PC-9 (cell line): ENCODE measurements around the gene SLC6A3. TPM values are rescaled to one million over a fixed set of nuclear protein-coding genes. Genes with fewer than 3 reads are reported as not detected.
"Not testable (repeated sequence)": the region's sequence is repeated elsewhere in the genome, so short reads cannot be mapped to it uniquely, and the experiment has no call there.

Experiments used
- BruUV-seq: library from RNA; stranded (reverse); fragments of 400-500 nt; replicated peaks from 2 replicates; lab custom pipeline; 2021; lab: Mats Ljungman, UMichigan
- CTCF ChIA-PET: fragments of 300-600 bp; sonication (Branson Sonifier 250); formaldehyde crosslinking; loops from one replicate; lab custom pipeline; 2022; ENCODE audit warnings: antibody characterized with exemption; lab: Charles Lee
- POLR2A ChIA-PET: fragments of 300-600 bp; sonication (Branson Sonifier 250); formaldehyde crosslinking; loops from one replicate; lab custom pipeline; 2022; ENCODE audit warnings: antibody characterized with exemption; ENCODE audit not compliant: unreplicated experiment; lab: Charles Lee
- DNase-seq, 2 experiments: peaks; one replicate each; pipeline versions ENCODE4 v3.0.0 to v3.0.0-alpha.2; 2015 to 2022; ENCODE audit warnings: mixed read lengths in 1 of 2
- H2AFZ ChIP-seq: fragments of 200-600 bp; sonication (generic); 2 replicates; pipeline ENCODE4 v1.8.1; 2017; ENCODE audit warnings: antibody characterized with exemption
- H3F3A ChIP-seq: fragments of 200-600 bp; sonication (generic); 2 replicates; pipeline ENCODE4 v1.8.1; 2017; ENCODE audit warnings: antibody characterized with exemption, mild to moderate bottlenecking, low read depth; ENCODE audit not compliant: insufficient read depth
- H3K27ac ChIP-seq: fragments of 200-600 bp; sonication (generic); 2 replicates; pipeline ENCODE4 v1.6.1; 2016; ENCODE audit warnings: mixed run types
- H3K27me3 ChIP-seq: fragments of 200-600 bp; sonication (generic); 2 replicates; pipeline ENCODE4 v1.6.1; 2016; ENCODE audit warnings: low read depth, mixed run types; ENCODE audit not compliant: insufficient read depth
- H3K36me3 ChIP-seq: fragments of 200-600 bp; sonication (generic); 2 replicates; pipeline ENCODE4 v1.6.1; 2016; ENCODE audit warnings: low read depth, mixed run types
- H3K4me1 ChIP-seq: fragments of 200-600 bp; sonication (generic); replicated peaks from 2 replicates; pipeline ENCODE4 v1.6.1; 2016; ENCODE audit warnings: mixed run types; ENCODE audit not compliant: insufficient read depth
- H3K4me2 ChIP-seq: fragments of 200-600 bp; sonication (generic); 2 replicates; pipeline ENCODE4 v1.6.1; 2017; ENCODE audit warnings: mixed run types
- H3K4me3 ChIP-seq: fragments of 200-600 bp; sonication (generic); 2 replicates; pipeline ENCODE4 v1.6.1; 2016; ENCODE audit warnings: mixed run types
- H3K79me2 ChIP-seq: fragments of 200-600 bp; sonication (generic); 2 replicates; pipeline ENCODE4 v1.6.1; 2017; ENCODE audit warnings: low read depth, mixed run types
- H3K9me2 ChIP-seq: fragments of 200-600 bp; sonication (generic); 2 replicates; pipeline ENCODE4 v1.8.1; 2017; ENCODE audit warnings: mild to moderate bottlenecking; ENCODE audit not compliant: insufficient read depth
- H3K9me3 ChIP-seq: fragments of 200-600 bp; sonication (generic); 2 replicates; pipeline ENCODE4 v1.8.1; 2016; ENCODE audit warnings: low read depth; ENCODE audit not compliant: insufficient read depth
- H4K20me1 ChIP-seq: fragments of 200-600 bp; sonication (generic); 2 replicates; pipeline ENCODE4 v1.8.1; 2017; ENCODE audit not compliant: insufficient read depth
- CTCF ChIP-seq: fragments of 200-600 bp; sonication (generic); conservative IDR thresholded peaks from 2 replicates; pipeline ENCODE4 v1.6.1; 2017; ENCODE audit warnings: mixed run types, antibody characterized with exemption, mild to moderate bottlenecking, moderate library complexity
- EZH2 ChIP-seq: fragments of 200-600 bp; sonication (generic); IDR thresholded peaks from 2 replicates; pipeline ENCODE4 v1.8.0; 2017; ENCODE audit warnings: antibody characterized with exemption, low read depth
- intact Hi-C: fragments of 100-400 bp; cut with micrococcal nuclease; formaldehyde crosslinking; loops from one replicate; pipeline ENCODE4 v1.10.0; 2022; ENCODE audit not compliant: unreplicated experiment
- total RNA-seq: library from RNA; stranded (reverse); gene quantifications from 2 replicates; pipeline ENCODE4 v1.2.3, GENCODE V29; 2021

SLC6A3 gene
- total RNA-seq, 1 experiment from 2014 or later: not detected

DNA sequence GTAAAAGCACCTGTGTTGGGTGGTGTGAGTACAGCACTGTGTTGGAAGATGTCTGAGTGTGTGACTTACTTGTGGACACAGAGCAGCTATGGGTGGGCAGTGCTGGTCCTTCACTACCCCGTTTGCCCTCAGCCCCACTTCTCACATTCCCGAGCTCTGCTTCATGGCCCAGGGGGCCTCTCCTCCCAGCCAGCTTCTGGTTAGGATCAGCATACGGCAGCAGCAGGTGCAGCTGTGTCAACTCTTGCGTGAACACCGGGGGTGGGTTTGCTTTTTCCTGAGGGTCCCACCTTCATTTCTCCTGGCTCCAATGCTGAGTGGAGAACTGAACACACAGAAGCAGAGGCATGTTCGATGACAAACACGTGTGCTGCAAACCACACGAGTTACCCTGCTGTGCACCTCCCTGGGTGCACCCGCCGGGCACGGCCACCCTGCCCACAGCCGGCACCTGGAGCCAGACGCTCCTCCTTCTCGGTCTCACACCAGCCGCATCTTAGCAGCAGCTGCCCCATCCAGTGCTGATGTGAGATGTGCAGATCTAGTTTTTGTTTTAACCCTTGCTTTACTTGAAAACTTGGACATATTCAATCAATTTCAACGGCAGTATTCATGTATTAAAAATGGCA, 14.9 kb upstream of the SLC6A3 start:
- BruUV-seq: no TSS peak

GRCh38 chr5:1459435-1459834, 14.2 kb upstream of the SLC6A3 start:
- H2AFZ ChIP-seq, H3K4me3 ChIP-seq, H3K27ac ChIP-seq, intact Hi-C loops, POLR2A ChIA-PET, BruUV-seq, H3K27me3 ChIP-seq, H3K9me2 ChIP-seq, CTCF ChIA-PET, DNase-seq, H4K20me1 ChIP-seq, H3K79me2 ChIP-seq, H3K4me1 ChIP-seq, H3K4me2 ChIP-seq: not testable (repeated sequence)
- Histone ChIP-seq H3K9me3 (peaks cover 34% of the 10 kb centered on the region), H3K36me3 (peaks cover 14% of the 10 kb centered on the region; the same call in 1 of the 2 replicates), H3F3A (peaks cover 16% of the 10 kb centered on the region)

More for the DNA sequence above, 14.9 kb upstream of the SLC6A3 start:
- no peaks in the 10 kb centered on the region for H3K9me2 ChIP-seq
- no peak overlapping the region for H3K4me2 ChIP-seq
- H3K36me3 ChIP-seq: peaks cover 14% of the 10 kb centered on the region; the same call in 1 of the 2 replicates
- no peaks in the 10 kb centered on the region for H3K4me1 ChIP-seq
- no peak for DNase-seq
- POLR2A ChIA-PET: no interaction called here
- no peak overlapping the region for H3K27ac ChIP-seq
- intact Hi-C loops: no loop called here
- H4K20me1 ChIP-seq: peaks cover 3% of the 10 kb centered on the region
- H3K79me2 ChIP-seq: no peaks in the 10 kb centered on the region
- peaks cover 23% of the 10 kb centered on the region for H3F3A ChIP-seq
- no peaks in the 10 kb centered on the region for H3K27me3 ChIP-seq
- TF ChIP-seq EZH2 (no peak), CTCF (no peak)
- no peak overlapping the region for H2AFZ ChIP-seq
- H3K9me3 ChIP-seq: peaks cover 30% of the 10 kb centered on the region
- H3K4me3 ChIP-seq: no peak overlapping the region
- CTCF ChIA-PET: no interaction called here

- H3K4me2 ChIP-seq, intact Hi-C loops, POLR2A ChIA-PET, H3K79me2 ChIP-seq, H2AFZ ChIP-seq, H3K4me1 ChIP-seq, H3K4me3 ChIP-seq, DNase-seq, BruUV-seq, CTCF ChIA-PET, H3K36me3 ChIP-seq, H3K9me2 ChIP-seq, H4K20me1 ChIP-seq, H3K27ac ChIP-seq: not testable (repeated sequence)
- Histone ChIP-seq H3F3A (peaks cover 14% of the 10 kb centered on the region), H3K9me3 (peaks cover 42% of the 10 kb centered on the region), H3K27me3 (peaks cover 35% of the 10 kb centered on the region)
Measured at GRCh38 chr5:1456110-1456881, 11.1 kb upstream of the SLC6A3 start.

DNA sequence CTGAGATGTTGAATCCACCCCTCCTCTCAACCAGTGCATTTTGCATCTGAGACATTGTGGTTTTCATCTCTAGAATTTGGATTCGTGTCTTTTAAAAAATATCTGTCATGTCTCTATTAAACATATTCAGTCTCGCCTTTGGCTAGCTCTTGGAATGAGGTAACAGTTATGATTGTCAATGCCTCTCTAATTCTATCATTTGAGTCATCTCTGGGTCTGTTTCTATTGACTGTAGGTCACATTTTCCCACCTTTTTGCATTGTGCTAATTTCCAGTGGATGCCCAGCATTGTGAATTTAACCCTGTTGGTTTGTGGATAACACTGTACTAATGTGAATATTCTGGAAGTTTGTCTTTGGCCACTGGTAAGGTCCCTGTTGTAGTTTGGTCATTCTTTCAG, 8.4 kb upstream of the SLC6A3 start:
- no peak for DNase-seq
- H3K27me3 ChIP-seq: peaks cover 62% of the 10 kb centered on the region
- H3K4me2 ChIP-seq: no peak overlapping the region
- no peaks in the 10 kb centered on the region for H4K20me1 ChIP-seq
- H3K27ac ChIP-seq: no peak overlapping the region
- no peak overlapping the region for H3K4me3 ChIP-seq
- no peak for TF ChIP-seq CTCF
- no peak for TF ChIP-seq EZH2
- intact Hi-C loops: no loop called here
- H3K9me3 ChIP-seq: peaks cover 42% of the 10 kb centered on the region
- no peaks in the 10 kb centered on the region for H3K4me1 ChIP-seq
- no peak overlapping the region for H2AFZ ChIP-seq
- H3K9me2 ChIP-seq: no peaks in the 10 kb centered on the region
- CTCF ChIA-PET: no interaction called here
- no peaks in the 10 kb centered on the region for H3F3A ChIP-seq
- no peaks in the 10 kb centered on the region for H3K36me3 ChIP-seq
- no peaks in the 10 kb centered on the region for H3K79me2 ChIP-seq
- POLR2A ChIA-PET: no interaction called here
- BruUV-seq: no TSS peak
